Liver (tissue), 9 donors: Measurements from ENCODE around the gene COX7A1. TPM values are rescaled to one million over a fixed set of nuclear protein-coding genes. Genes with fewer than 3 reads are reported as not detected.
A peak's percentile ranks its signal among the peaks of the same experiment; 100 is the strongest.

ENCODE experiments used
- DNase-seq: peaks from one replicate; pipeline ENCODE4 v3.0.0-alpha.2; 2017; ENCODE audit warnings: low spot score
- H3K27ac ChIP-seq, 2 donors: one replicate each; pipeline ENCODE4 v1.7.0; 2013; ENCODE audit warnings: inconsistent platforms in 2 of 2, low read length in 2 of 2, control low read depth in 1 of 2, low read depth in 1 of 2, mild to moderate bottlenecking in 1 of 2
- H3K27me3 ChIP-seq, 4 donors: one replicate each; pipeline versions ENCODE4 v1.6.1 to v1.7.0; 2013; ENCODE audit warnings: low read length in 3 of 4, inconsistent platforms in 1 of 4, mild to moderate bottlenecking in 1 of 4, moderate library complexity in 1 of 4; ENCODE audit not compliant: control insufficient read depth in 4 of 4, insufficient read depth in 4 of 4
- H3K36me3 ChIP-seq, 4 donors: one replicate each; pipeline versions ENCODE4 v1.6.1 to v1.7.0; 2013; ENCODE audit warnings: low read length in 3 of 4, mild to moderate bottlenecking in 3 of 4, low read depth in 1 of 4, moderate library complexity in 1 of 4; ENCODE audit not compliant: control insufficient read depth in 4 of 4, insufficient read depth in 3 of 4
- H3K4me1 ChIP-seq, 4 donors: one replicate each; pipeline versions ENCODE4 v1.6.1 to v1.7.0; 2013; ENCODE audit warnings: low read length in 3 of 4, mild to moderate bottlenecking in 3 of 4, moderate library complexity in 1 of 4; ENCODE audit not compliant: control insufficient read depth in 4 of 4, insufficient read depth in 4 of 4
- H3K4me3 ChIP-seq, 3 donors: one replicate each; pipeline versions ENCODE4 v1.6.1 to v1.7.0; 2013; ENCODE audit warnings: low read length in 3 of 3, control low read depth in 1 of 3, low read depth in 1 of 3, mild to moderate bottlenecking in 1 of 3
- H3K9ac ChIP-seq, 2 donors: one replicate each; pipeline ENCODE4 v1.7.0; 2013; ENCODE audit warnings: low read length in 2 of 2, mild to moderate bottlenecking in 2 of 2, moderate library complexity in 2 of 2, control low read depth in 1 of 2, low read depth in 1 of 2
- H3K9me3 ChIP-seq, 4 donors: one replicate each; pipeline versions ENCODE4 v1.6.1 to v1.7.0; 2013; ENCODE audit warnings: low read length in 3 of 4; ENCODE audit not compliant: control insufficient read depth in 4 of 4
- EGR1 ChIP-seq, 2 donors: IDR thresholded peaks; 2 replicates each; pipeline ENCODE4 v1.6.1; 2016 to 2018; ENCODE audit warnings: antibody characterized with exemption in 2 of 2, low read depth in 2 of 2
- FOXA1 ChIP-seq: IDR thresholded peaks from 2 replicates; pipeline ENCODE4 v1.6.1; 2016; ENCODE audit warnings: antibody characterized with exemption
- FOXA2 ChIP-seq: IDR thresholded peaks from 2 replicates; pipeline ENCODE4 v1.6.1; 2016; ENCODE audit warnings: antibody characterized with exemption
- GABPA ChIP-seq, 2 donors: IDR thresholded peaks in 1 of 2; conservative IDR thresholded peaks in 1 of 2; 2 replicates each; pipeline ENCODE4 v1.6.1; 2016; ENCODE audit warnings: antibody characterized with exemption in 2 of 2, mild to moderate bottlenecking in 1 of 2, moderate library complexity in 1 of 2
- HNF4A ChIP-seq, 2 donors: conservative IDR thresholded peaks; 2 replicates each; pipeline ENCODE4 v1.6.1; 2016; ENCODE audit warnings: antibody characterized with exemption in 2 of 2, mild to moderate bottlenecking in 2 of 2
- HNF4G ChIP-seq: IDR thresholded peaks from 2 replicates; pipeline ENCODE4 v1.6.1; 2016; ENCODE audit warnings: antibody characterized with exemption
- JUND ChIP-seq, 2 donors: IDR thresholded peaks; 2 replicates each; pipeline ENCODE4 v1.6.1; 2016; ENCODE audit warnings: antibody characterized with exemption in 2 of 2
- NR2F2 ChIP-seq: IDR thresholded peaks from 2 replicates; pipeline ENCODE4 v1.6.1; 2016; ENCODE audit warnings: antibody characterized with exemption
- REST ChIP-seq: IDR thresholded peaks from 2 replicates; pipeline ENCODE4 v1.6.1; 2016; ENCODE audit warnings: antibody characterized with exemption, mild to moderate bottlenecking
- RXRA ChIP-seq, 2 donors: IDR thresholded peaks; 2 replicates each; pipeline ENCODE4 v1.6.1; 2017 to 2018; ENCODE audit warnings: antibody characterized with exemption in 2 of 2, mild to moderate bottlenecking in 1 of 2
- SP1 ChIP-seq: IDR thresholded peaks from 2 replicates; pipeline ENCODE4 v1.6.1; 2018; ENCODE audit warnings: antibody characterized with exemption, mild to moderate bottlenecking
- TAF1 ChIP-seq: conservative IDR thresholded peaks from 2 replicates; pipeline ENCODE4 v1.6.1; 2016; ENCODE audit warnings: antibody characterized with exemption, mild to moderate bottlenecking
- YY1 ChIP-seq: IDR thresholded peaks from 2 replicates; pipeline ENCODE4 v1.6.1; 2016; ENCODE audit warnings: antibody characterized with exemption, mild to moderate bottlenecking
- WGBS: extraction: QIAGEN DNeasy Blood & Tissue Kit; methylation state at CpG from one replicate; pipeline ENCODE4 v1.1.7; 2013; 5-methylcytosine and 5-hydroxymethylcytosine counted together
- polyA plus RNA-seq, 2 donors: library from polyadenylated mRNA; stranded (reverse) in 1 of 2; unstranded in 1 of 2; fragments of 200-250 nt in 1 of 2; fragments of >200 nt in 1 of 2; fragmentation: Nextera tagmentation in 1 of 2; extraction: Ambion mirVana in 1 of 2; gene quantifications; one replicate each; pipeline versions ENCODE4 v1.2.1 to v1.2.3, GENCODE V29; 2013 to 2015
- total RNA-seq, 2 donors: library from RNA; depleted of rRNA; stranded (reverse); fragments of >200 nt; gene quantifications; one replicate each; pipeline ENCODE4 v1.2.3, GENCODE V29; 2014
- TF ChIP-seq, protein P1 (sequence below): IDR thresholded peaks from 2 replicates; pipeline ENCODE4 v1.6.1; 2016; ENCODE audit warnings: antibody characterized with exemption
- TF ChIP-seq, protein P2 (sequence below): IDR thresholded peaks from 2 replicates; pipeline ENCODE4 v1.6.1; 2016; ENCODE audit warnings: antibody characterized with exemption
- TF ChIP-seq, protein P3 (sequence below): fragments of 150-350 bp; IDR thresholded peaks from 2 replicates; pipeline ENCODE4 v1.5.1; 2017; ENCODE audit warnings: improper control_type of control experiment, low read depth, low read length; ENCODE audit not compliant: missing input control
- donor health status: healthy.
- donor health status: healthy.
- donor health status: healthy.
- donor health status: healthy.
- donor health status: healthy.

COX7A1 gene
- total and polyA plus RNA-seq, 4 donors: 0.17 to 11.4 (median 1.3) TPM

DNA sequence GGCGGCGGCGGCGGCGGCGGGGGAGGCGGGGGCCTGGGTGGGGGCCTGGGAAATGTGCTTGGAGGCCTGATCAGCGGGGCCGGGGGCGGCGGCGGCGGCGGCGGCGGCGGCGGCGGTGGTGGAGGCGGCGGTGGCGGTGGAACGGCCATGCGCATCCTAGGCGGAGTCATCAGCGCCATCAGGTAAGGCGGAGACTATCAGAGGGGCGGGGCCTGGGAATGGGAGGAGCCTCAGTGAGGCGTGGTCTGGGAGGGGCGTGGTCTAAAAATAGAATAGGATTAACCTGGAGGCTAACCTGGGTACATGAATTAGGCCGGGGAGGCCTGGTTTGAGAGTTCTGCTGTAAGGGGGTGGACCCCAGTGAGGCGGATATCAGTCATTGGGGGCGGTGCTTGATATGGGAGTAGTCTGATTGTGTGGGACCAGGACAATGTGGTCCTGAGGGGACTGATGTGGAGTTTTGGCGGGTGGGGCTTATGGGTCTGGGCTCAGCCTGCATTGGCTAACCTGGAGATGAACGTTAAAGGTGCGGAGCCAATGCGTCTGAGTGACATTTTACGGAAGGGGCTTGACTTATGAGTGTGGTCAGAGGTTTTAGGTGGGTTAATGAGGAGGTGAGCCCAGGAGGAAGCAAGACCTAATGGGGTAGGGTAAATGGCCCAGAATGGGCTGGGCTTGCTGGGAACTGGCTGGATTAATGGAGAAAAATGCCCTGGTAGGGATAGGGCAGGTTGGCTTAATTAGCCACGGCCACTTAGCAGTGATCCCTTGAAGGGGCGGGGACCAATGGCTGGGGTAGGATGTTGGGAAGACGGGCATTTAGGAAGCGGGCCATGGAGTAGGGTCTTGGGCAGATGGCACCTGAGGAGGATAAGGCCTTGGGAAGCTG lies 11.0 kb downstream of the COX7A1 start:
- peaks cover 13 to 29% (median 22%) of the 10 kb centered on the region in 4 donors for H3K36me3 ChIP-seq
- 24% methylated on average over 42 of the region's 42 CpGs for WGBS
- H3K4me3 ChIP-seq: peak overlapping the region in 2 of 3 donors; percentile 93 to 98
- peak; percentile 88 for TF ChIP-seq YY1
- TF ChIP-seq FOXA1: no peak
- no peak for TF ChIP-seq FOXA2
- no peak for TF ChIP-seq JUND (IDR thresholded peaks at IDR 0.05)
- TF ChIP-seq GABPA (IDR thresholded peaks at IDR 0.05 in 1 of 2, conservative IDR thresholded peaks at IDR 0.05 in 1 of 2): no peak
- peak; percentile 14 for TF ChIP-seq SP1
- peaks cover 4 to 14% (median 8%) of the 10 kb centered on the region in 4 donors for H3K4me1 ChIP-seq
- DNase-seq: peak; percentile 93
- H3K27ac ChIP-seq: peak overlapping the region; percentile 98 to 99
- no peak overlapping the region for H3K9ac ChIP-seq
- H3K27me3 ChIP-seq: no peaks in the 10 kb centered on the region
- no peaks in the 10 kb centered on the region for H3K9me3 ChIP-seq

GRCh38 chr19:36140304-36141038 lies 11.8 kb downstream of the COX7A1 start:
- Histone ChIP-seq H3K36me3 (peaks cover 6 to 21% (median 14%) of the 10 kb centered on the region in 4 donors), H3K27ac (peak overlapping the region; percentile 98 to 99), H3K9me3 (no peaks in the 10 kb centered on the region), H3K4me3 (peak overlapping the region; percentile 92 to 98 (median 93)), H3K27me3 (no peaks in the 10 kb centered on the region), H3K4me1 (peaks cover 4 to 14% (median 8%) of the 10 kb centered on the region in 4 donors), H3K9ac (peak overlapping the region; percentile 98 to 100)
- peak; percentile 64 for DNase-seq
- TF ChIP-seq, protein P1, sequence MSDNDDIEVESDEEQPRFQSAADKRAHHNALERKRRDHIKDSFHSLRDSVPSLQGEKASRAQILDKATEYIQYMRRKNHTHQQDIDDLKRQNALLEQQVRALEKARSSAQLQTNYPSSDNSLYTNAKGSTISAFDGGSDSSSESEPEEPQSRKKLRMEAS: no peak
- TF ChIP-seq EGR1 (IDR thresholded peaks at IDR 0.05; ENCODE audit: low read depth in 2 of 2): no peak
- no peak for TF ChIP-seq FOXA1
- TF ChIP-seq GABPA (IDR thresholded peaks at IDR 0.05 in 1 of 2, conservative IDR thresholded peaks at IDR 0.05 in 1 of 2): no peak
- no peak for TF ChIP-seq YY1
- TF ChIP-seq, protein P2, sequence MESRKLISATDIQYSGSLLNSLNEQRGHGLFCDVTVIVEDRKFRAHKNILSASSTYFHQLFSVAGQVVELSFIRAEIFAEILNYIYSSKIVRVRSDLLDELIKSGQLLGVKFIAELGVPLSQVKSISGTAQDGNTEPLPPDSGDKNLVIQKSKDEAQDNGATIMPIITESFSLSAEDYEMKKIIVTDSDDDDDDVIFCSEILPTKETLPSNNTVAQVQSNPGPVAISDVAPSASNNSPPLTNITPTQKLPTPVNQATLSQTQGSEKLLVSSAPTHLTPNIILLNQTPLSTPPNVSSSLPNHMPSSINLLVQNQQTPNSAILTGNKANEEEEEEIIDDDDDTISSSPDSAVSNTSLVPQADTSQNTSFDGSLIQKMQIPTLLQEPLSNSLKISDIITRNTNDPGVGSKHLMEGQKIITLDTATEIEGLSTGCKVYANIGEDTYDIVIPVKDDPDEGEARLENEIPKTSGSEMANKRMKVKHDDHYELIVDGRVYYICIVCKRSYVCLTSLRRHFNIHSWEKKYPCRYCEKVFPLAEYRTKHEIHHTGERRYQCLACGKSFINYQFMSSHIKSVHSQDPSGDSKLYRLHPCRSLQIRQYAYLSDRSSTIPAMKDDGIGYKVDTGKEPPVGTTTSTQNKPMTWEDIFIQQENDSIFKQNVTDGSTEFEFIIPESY: no peak
- no peak for TF ChIP-seq TAF1
- no peak for TF ChIP-seq HNF4G
- TF ChIP-seq NR2F2: no peak
- TF ChIP-seq HNF4A (conservative IDR thresholded peaks at IDR 0.05): no peak
- TF ChIP-seq, protein P3, sequence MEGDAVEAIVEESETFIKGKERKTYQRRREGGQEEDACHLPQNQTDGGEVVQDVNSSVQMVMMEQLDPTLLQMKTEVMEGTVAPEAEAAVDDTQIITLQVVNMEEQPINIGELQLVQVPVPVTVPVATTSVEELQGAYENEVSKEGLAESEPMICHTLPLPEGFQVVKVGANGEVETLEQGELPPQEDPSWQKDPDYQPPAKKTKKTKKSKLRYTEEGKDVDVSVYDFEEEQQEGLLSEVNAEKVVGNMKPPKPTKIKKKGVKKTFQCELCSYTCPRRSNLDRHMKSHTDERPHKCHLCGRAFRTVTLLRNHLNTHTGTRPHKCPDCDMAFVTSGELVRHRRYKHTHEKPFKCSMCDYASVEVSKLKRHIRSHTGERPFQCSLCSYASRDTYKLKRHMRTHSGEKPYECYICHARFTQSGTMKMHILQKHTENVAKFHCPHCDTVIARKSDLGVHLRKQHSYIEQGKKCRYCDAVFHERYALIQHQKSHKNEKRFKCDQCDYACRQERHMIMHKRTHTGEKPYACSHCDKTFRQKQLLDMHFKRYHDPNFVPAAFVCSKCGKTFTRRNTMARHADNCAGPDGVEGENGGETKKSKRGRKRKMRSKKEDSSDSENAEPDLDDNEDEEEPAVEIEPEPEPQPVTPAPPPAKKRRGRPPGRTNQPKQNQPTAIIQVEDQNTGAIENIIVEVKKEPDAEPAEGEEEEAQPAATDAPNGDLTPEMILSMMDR: peak; percentile 2
- TF ChIP-seq REST: no peak
- peak in 1 of 2 donors; percentile 10 for TF ChIP-seq RXRA (IDR thresholded peaks at IDR 0.05)
- WGBS: under 1% methylated on average over 31 of the region's 31 CpGs
